Activated T-cell treated with anti-CD3 and anti-CD28 coated beads, Interleukin-2, amount 50 U/mL, for 48 hours (primary cell): ENCODE measurements around the gene PTGDR.
A peak's percentile ranks its signal among the peaks of the same experiment; 100 is the strongest.

Source experiments
- DNase-seq, 2 experiments: peaks; one replicate each; pipeline ENCODE4 v3.0.0-alpha.2; 2020

PTGDR gene

GRCh38 chr14:52267501-52268278 lies at the start of gene PTGDR:
Gene PTGDR (plus strand): TSS chr14:52267698. CDS start chr14:52267815, 117 bp downstream.
- DNase-seq, result peak; percentile 38 to 58

- no peak for DNase-seq
Observed at GRCh38 chr14:52219488-52220084, 47.9 kb upstream of the PTGDR start.

DNA sequence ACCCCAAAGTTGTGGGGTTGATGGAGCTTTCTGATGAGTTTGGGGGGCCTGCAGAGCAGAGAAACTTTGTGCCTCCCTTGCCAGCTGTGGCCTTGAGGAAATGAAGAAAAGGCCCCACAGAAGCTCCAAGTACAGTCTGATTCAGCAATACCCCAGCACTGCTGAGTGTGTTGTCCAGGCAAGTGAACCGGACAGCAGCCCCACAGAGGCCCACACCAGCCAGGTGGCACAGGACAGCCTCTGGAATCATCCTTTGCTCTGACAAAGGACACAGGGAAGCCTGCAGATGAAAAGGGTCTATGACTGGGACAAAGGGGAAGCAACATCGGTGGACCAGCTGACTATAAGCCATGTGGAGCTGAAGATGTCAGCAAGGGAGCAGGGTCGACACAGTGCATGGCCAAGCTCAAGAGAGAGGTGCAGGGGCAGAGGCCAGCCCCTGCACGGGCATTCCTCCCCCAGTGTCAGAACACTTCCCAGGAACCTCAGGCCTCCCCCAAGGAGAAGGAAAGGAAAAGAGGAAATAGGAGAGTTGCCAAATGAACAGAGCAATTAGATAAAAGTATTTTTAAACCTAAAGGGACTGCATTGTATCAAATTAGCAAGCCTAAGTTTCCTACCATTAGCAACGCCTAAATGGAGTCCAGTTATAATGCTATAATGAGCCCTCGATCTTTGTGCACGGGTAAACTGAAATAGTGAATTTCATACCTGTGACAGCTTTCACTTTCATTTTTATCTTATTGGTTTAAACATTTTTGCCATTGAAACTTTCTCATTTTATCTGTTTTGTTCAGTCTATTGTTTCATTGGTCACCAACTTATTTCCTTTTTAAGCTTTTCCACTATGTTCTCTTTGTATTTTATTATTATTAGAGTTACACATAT lies 46.3 kb upstream of the PTGDR start:
- peak; percentile 21 to 22 for DNase-seq

- no peak for DNase-seq
Observed at GRCh38 chr14:52222901-52223300, 44.6 kb upstream of the PTGDR start.

DNA sequence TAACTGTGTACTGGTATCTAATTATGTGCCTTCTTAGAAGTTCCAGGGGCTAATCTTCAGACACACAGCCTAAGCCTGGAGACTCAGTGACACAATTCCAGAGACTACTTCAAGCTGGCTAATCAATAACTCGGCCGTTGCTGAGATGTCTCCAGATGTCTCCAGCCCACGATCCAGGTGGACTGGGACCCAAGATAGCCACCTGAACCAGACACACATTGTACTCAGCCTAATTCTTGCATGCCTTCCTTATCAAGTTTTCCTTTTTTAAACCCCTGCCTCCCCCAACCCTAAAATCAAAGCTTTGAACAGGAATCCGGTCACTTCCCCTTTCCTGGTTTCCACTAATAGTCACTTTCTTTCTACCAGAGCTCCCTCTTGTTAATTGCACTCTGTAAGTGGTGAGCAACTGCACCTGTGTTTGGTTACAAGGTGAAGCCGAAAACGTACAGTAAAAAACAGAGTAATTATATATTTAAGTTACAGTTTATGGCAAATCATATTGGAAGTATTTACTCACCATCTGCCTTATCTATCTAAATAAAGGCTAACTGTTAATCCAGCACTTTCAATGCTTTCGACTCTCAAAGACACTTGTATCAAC lies 39.8 kb upstream of the PTGDR start:
- DNase-seq, result no peak

GRCh38 chr14:52233693-52234092 lies 33.8 kb upstream of the PTGDR start:
- DNase-seq, result no peak

DNA sequence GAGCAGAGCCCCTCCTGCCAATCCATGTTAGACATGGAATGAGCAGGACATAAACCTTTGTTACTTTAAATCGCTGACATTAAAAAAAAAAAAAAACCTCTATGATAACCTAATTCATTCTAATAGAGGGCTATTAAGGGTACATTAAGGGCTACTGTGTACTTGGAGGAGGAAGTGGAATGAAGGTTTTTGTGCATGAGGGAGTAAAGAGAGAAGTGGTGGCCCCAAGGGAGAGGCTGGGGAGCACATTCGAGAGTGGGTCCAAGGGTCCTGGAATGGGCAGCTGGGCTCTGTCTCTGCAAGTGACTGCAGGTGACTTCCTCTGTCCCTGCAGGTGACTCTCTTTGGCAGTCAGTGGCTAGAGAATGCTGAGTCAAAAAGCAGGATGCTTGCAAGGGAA lies 32.1 kb upstream of the PTGDR start:
- DNase-seq, result no peak

GRCh38 chr14:52235866-52236510 lies 31.5 kb upstream of the PTGDR start:
- DNase-seq, result no peak

- no peak for DNase-seq
Observed at GRCh38 chr14:52238682-52239081, 28.8 kb upstream of the PTGDR start.

- no peak for DNase-seq
Observed at GRCh38 chr14:52240623-52241022, 26.9 kb upstream of the PTGDR start.

GRCh38 chr14:52241087-52241793 lies 26.3 kb upstream of the PTGDR start:
- DNase-seq, result no peak

DNA sequence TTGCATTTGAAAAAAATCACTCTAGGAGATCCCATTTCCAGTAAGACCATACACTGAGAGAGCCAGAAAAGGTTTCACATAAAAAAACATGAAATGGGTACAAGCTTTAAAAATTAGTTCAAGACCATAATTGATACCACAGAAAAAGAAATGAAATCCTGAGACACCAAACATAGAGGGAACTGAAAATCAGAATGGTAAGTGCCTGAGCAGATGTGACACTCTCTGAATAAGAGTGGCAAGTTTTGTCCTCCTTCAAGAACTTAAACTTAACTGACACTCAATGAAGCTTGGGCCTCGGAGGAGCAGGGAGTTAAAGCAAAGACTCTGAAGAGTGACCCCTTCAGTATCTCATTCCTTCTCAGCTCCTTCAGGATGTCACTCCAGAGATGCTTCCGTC lies 23.2 kb upstream of the PTGDR start:
- no peak for DNase-seq

DNA sequence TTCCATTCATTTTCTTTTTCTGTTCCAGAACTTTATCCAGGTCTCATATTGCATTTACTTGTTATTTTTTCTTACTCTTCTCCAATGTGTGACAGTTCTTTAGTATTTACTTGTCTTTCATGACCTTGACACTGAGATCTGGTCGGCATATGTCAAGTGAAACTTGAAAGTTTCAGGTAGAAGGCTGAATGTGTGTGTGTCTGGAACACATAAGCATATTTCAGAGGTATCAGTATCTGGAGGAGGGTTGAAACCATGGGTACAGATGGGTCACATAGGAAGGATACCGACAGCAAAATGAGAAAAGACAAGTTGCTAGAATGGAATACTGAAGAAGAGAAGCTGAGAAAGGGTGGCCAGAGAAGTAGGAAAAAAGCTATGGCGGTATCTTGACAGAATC lies 22.5 kb upstream of the PTGDR start:
- no peak for DNase-seq

DNA sequence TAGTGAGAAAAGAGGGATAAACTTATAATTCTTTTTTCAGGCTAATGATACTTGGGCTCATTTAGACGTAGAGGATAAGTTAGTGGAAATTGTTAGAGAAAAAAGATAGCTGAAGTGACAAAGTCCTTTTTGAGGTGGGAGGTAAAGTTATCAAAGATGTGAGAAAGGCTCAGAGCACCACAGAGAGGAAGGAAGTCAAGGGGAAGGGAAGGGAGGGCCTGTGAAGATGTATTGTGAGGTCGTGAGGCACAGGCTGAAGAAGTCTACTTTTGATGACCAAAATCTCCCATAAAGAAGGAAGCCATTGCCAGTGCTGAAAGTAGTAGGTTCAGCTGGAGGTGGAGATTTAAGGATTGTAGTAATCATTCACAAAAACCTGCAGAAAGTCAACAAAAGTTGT lies 19.4 kb upstream of the PTGDR start:
- no peak for DNase-seq

- no peak for DNase-seq
Observed at GRCh38 chr14:52251724-52252123, 15.8 kb upstream of the PTGDR start.

DNA sequence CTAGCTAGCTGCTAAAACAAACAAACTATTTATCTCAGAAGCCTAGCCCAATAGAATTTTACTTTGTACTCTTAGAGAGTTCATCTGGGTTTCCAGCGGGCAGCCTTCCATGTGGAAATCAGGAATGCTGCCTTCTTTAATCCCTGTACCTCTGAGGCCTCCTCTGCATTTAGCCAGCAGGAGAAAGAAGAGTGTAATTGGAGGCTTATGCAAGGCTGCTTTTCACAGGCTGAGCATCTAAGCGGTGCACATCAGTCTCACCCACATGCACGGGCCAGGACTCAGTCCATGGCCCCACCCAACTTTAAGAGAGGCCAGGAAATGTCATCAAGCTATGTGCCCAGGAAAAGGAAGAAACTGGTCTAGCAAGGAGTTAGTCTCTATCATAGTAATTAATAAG lies 14.0 kb upstream of the PTGDR start:
- DNase-seq, result no peak

GRCh38 chr14:52254086-52254485 lies 13.4 kb upstream of the PTGDR start:
- DNase-seq, result no peak

GRCh38 chr14:52258783-52259182 lies 8.7 kb upstream of the PTGDR start:
- DNase-seq, result no peak

- no peak for DNase-seq
Observed at GRCh38 chr14:52259434-52259833, 8.1 kb upstream of the PTGDR start.

- DNase-seq, result no peak
Observed at GRCh38 chr14:52262600-52262999, 4.9 kb upstream of the PTGDR start.

DNA sequence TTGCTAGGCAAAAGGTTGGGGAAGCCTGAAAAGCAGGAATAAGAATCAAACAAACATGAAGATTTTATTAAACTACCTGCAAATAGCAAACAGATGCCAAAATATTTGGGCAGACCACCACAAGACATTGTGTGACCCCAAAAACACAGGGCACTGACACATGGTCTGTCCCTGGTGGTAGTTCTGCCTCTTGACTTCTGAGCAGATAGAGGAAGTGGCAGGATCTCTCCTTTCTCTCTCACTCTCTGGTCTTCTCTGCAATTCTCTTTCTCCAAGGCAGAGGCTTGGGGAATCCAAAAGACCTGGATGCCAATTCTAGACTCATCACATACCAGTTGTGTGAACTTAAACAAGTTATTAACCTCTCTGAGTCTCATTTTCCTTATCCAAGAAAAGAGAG lies 4.3 kb upstream of the PTGDR start:
- no peak for DNase-seq

DNA sequence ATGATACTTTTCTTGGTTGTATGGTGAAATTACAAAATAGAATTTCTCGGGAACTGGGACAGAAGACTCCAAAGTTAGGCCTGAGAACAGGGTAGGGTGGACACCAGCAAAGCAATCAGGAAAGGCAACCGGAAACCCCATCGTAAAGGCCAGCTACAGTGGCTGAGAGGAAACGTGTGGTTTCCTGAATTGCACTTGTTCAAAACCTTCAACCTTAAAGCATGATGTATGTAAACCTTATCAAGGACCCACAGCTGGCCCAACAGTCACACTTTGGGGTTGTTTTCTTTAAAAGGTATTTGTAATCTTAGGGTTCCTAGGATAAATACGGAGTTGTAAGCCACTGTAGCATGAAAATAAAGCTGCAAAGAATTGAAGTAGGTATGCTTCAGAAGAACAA lies 2.2 kb upstream of the PTGDR start:
- no peak for DNase-seq
